ENCODE measurements around the gene SCYL1.

The SCYL1 gene

GRCh38 chr11:65487467-65488272 lies 37.2 kb upstream of the SCYL1 start:
- Histone ChIP-seq H3K27ac (ENCODE audit: insufficient read depth, low read length, poor library complexity, severe bottlenecking) (no peak overlapping the region), H3K36me3 (ENCODE audit: control insufficient read depth, insufficient read depth, low read length) (no peaks in the 10 kb centered on the region)
- DNase-seq = peak in 1 of 3 donors; percentile 48

GRCh38 chr11:65488273-65489034 lies 36.4 kb upstream of the SCYL1 start:
- DNase-seq = no peak
- H3K27me3 ChIP-seq (replicated peaks; ENCODE audit: control insufficient read depth, insufficient read depth, low read length, poor library complexity, severe bottlenecking) = no peaks in the 10 kb centered on the region
- no peaks in the 10 kb centered on the region for H3K9me3 ChIP-seq (ENCODE audit: control insufficient read depth, low read length)
- H3K4me3 ChIP-seq (ENCODE audit: insufficient read depth, low read depth, low read length, poor library complexity, severe bottlenecking) = no peak overlapping the region
- no peaks in the 10 kb centered on the region for H3K36me3 ChIP-seq (ENCODE audit: control insufficient read depth, insufficient read depth, low read length)
- H3K4me1 ChIP-seq (ENCODE audit: control insufficient read depth, insufficient read depth, low read length, poor library complexity, severe bottlenecking) = no peaks in the 10 kb centered on the region
- H3K27ac ChIP-seq (ENCODE audit: insufficient read depth, low read length, poor library complexity, severe bottlenecking) = no peak overlapping the region

More at GRCh38 chr11:65487467-65488272, 37.2 kb upstream of the SCYL1 start:
- Histone ChIP-seq H3K27me3 (replicated peaks; ENCODE audit: control insufficient read depth, insufficient read depth, low read length, poor library complexity, severe bottlenecking) (no peaks in the 10 kb centered on the region), H3K9me3 (ENCODE audit: control insufficient read depth, low read length) (no peaks in the 10 kb centered on the region), H3K4me1 (ENCODE audit: control insufficient read depth, insufficient read depth, low read length, poor library complexity, severe bottlenecking) (no peaks in the 10 kb centered on the region), H3K4me3 (ENCODE audit: insufficient read depth, low read depth, low read length, poor library complexity, severe bottlenecking) (no peak overlapping the region)

DNA sequence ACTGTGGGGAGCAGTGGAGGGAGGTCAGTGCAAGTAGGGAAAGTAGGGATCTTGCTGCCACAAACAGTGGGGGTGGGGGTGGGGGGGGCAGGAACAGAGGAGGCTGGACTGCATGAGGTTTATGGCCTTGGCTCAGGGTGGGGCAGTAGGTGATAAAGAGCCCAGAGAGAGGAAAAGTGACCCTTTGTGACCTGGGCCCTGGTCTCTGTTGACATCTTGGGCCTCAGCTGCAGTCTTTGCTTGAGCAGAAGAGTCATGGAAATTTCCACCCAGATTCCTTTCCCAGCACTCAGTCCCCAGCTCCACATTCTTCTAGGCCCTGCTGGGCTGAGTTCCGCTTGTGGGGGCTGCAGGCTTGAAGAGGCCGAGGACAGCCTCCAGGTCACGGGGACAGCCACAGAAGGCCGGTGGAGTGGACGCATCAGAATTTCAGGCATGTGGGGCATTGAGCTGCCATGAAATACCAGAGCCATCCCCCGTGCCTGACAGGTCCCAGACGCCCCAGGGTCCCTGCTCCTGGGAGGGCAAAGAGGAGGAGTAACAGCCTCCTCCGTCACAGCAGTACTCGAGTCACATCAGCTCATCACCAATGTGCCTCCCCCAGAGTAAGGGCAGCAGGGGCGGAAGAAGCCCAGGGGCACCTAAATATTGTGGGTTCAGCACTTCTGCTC lies 35.7 kb upstream of the SCYL1 start:
- Histone ChIP-seq H3K4me3 (ENCODE audit: insufficient read depth, low read depth, low read length, poor library complexity, severe bottlenecking) (no peak overlapping the region), H3K4me1 (ENCODE audit: control insufficient read depth, insufficient read depth, low read length, poor library complexity, severe bottlenecking) (no peaks in the 10 kb centered on the region), H3K9me3 (ENCODE audit: control insufficient read depth, low read length) (no peaks in the 10 kb centered on the region), H3K27me3 (replicated peaks; ENCODE audit: control insufficient read depth, insufficient read depth, low read length, poor library complexity, severe bottlenecking) (no peaks in the 10 kb centered on the region), H3K27ac (ENCODE audit: insufficient read depth, low read length, poor library complexity, severe bottlenecking) (no peak overlapping the region), H3K36me3 (ENCODE audit: control insufficient read depth, insufficient read depth, low read length) (no peaks in the 10 kb centered on the region)
- no peak for DNase-seq

- DNase-seq = no peak
- Histone ChIP-seq H3K4me1 (ENCODE audit: control insufficient read depth, insufficient read depth, low read length, poor library complexity, severe bottlenecking) (no peaks in the 10 kb centered on the region), H3K9me3 (ENCODE audit: control insufficient read depth, low read length) (no peaks in the 10 kb centered on the region), H3K4me3 (ENCODE audit: insufficient read depth, low read depth, low read length, poor library complexity, severe bottlenecking) (no peak overlapping the region), H3K27me3 (replicated peaks; ENCODE audit: control insufficient read depth, insufficient read depth, low read length, poor library complexity, severe bottlenecking) (no peaks in the 10 kb centered on the region), H3K27ac (ENCODE audit: insufficient read depth, low read length, poor library complexity, severe bottlenecking) (no peak overlapping the region), H3K36me3 (ENCODE audit: control insufficient read depth, insufficient read depth, low read length) (no peaks in the 10 kb centered on the region)
Measured at GRCh38 chr11:65489706-65490320, 35.1 kb upstream of the SCYL1 start.

GRCh38 chr11:65491163-65491465 lies 33.8 kb upstream of the SCYL1 start:
- Histone ChIP-seq H3K27ac (ENCODE audit: insufficient read depth, low read length, poor library complexity, severe bottlenecking) (no peak overlapping the region), H3K36me3 (ENCODE audit: control insufficient read depth, insufficient read depth, low read length) (no peaks in the 10 kb centered on the region), H3K4me1 (ENCODE audit: control insufficient read depth, insufficient read depth, low read length, poor library complexity, severe bottlenecking) (peaks cover under 1% of the 10 kb centered on the region), H3K27me3 (replicated peaks; ENCODE audit: control insufficient read depth, insufficient read depth, low read length, poor library complexity, severe bottlenecking) (no peaks in the 10 kb centered on the region), H3K4me3 (ENCODE audit: insufficient read depth, low read depth, low read length, poor library complexity, severe bottlenecking) (no peak overlapping the region), H3K9me3 (ENCODE audit: control insufficient read depth, low read length) (no peaks in the 10 kb centered on the region)
- no peak for DNase-seq

GRCh38 chr11:65491614-65492386 lies 33.1 kb upstream of the SCYL1 start:
- no peaks in the 10 kb centered on the region for H3K27me3 ChIP-seq (replicated peaks; ENCODE audit: control insufficient read depth, insufficient read depth, low read length, poor library complexity, severe bottlenecking)
- no peak overlapping the region for H3K4me3 ChIP-seq (ENCODE audit: insufficient read depth, low read depth, low read length, poor library complexity, severe bottlenecking)
- DNase-seq = no peak
- no peaks in the 10 kb centered on the region for H3K9me3 ChIP-seq (ENCODE audit: control insufficient read depth, low read length)
- H3K4me1 ChIP-seq (ENCODE audit: control insufficient read depth, insufficient read depth, low read length, poor library complexity, severe bottlenecking) = peaks cover 8% of the 10 kb centered on the region
- no peak overlapping the region for H3K27ac ChIP-seq (ENCODE audit: insufficient read depth, low read length, poor library complexity, severe bottlenecking)
- no peaks in the 10 kb centered on the region for H3K36me3 ChIP-seq (ENCODE audit: control insufficient read depth, insufficient read depth, low read length)

GRCh38 chr11:65492387-65492636 lies 32.6 kb upstream of the SCYL1 start:
- Histone ChIP-seq H3K27me3 (replicated peaks; ENCODE audit: control insufficient read depth, insufficient read depth, low read length, poor library complexity, severe bottlenecking) (no peaks in the 10 kb centered on the region), H3K9me3 (ENCODE audit: control insufficient read depth, low read length) (no peaks in the 10 kb centered on the region), H3K36me3 (ENCODE audit: control insufficient read depth, insufficient read depth, low read length) (no peaks in the 10 kb centered on the region), H3K4me3 (ENCODE audit: insufficient read depth, low read depth, low read length, poor library complexity, severe bottlenecking) (no peak overlapping the region), H3K27ac (ENCODE audit: insufficient read depth, low read length, poor library complexity, severe bottlenecking) (no peak overlapping the region), H3K4me1 (ENCODE audit: control insufficient read depth, insufficient read depth, low read length, poor library complexity, severe bottlenecking) (peaks cover 12% of the 10 kb centered on the region)
- DNase-seq = no peak

DNA sequence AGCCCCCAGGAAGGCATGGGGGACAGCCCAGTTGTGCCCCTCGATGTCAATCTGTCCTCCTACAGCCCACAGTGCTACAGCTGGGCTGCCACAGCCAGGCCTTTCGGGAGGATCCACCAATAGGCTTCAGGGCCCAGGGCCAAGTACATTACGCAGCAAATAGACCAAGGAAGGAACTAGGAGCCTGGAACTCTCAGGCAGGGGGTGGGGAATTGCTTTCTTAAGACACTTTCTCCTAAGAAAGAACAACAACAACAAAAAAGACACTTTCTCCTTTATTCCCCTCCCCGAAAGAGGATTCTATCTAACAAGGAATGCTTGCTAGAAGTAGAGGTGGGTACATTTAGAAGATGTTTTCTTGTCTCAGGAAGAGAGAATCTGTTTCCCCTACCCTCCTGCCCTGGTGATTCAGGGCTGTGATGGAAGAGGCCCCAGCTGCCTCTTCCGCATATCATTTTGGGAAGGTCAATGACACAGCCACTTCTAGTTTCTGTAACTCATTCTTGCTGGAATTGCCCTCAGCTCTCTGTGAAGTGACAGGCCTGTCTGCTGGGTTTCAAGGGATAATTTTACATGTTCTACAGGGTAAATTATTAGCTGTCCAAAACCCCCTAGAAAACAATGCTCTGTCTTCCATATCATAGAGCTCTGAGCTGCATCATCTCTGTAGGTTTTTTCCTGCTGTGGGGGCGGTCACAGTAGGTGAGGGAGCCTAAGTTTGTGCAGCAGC lies 32.1 kb upstream of the SCYL1 start:
- Histone ChIP-seq H3K9me3 (ENCODE audit: control insufficient read depth, low read length) (no peaks in the 10 kb centered on the region), H3K36me3 (ENCODE audit: control insufficient read depth, insufficient read depth, low read length) (no peaks in the 10 kb centered on the region), H3K4me3 (ENCODE audit: insufficient read depth, low read depth, low read length, poor library complexity, severe bottlenecking) (no peak overlapping the region), H3K27ac (ENCODE audit: insufficient read depth, low read length, poor library complexity, severe bottlenecking) (peak overlapping the region; percentile 6), H3K27me3 (replicated peaks; ENCODE audit: control insufficient read depth, insufficient read depth, low read length, poor library complexity, severe bottlenecking) (no peaks in the 10 kb centered on the region), H3K4me1 (ENCODE audit: control insufficient read depth, insufficient read depth, low read length, poor library complexity, severe bottlenecking) (peaks cover 12% of the 10 kb centered on the region)
- DNase-seq = no peak

Measured in effector memory CD4-positive, alpha-beta T cell (primary cell).